Cerebellar nuclear complex (tissue), 1 donor: ENCODE results near the gene CD2AP.

ENCODE experiments used
- DNase-seq, 2 experiments: peaks; one replicate each; lab custom pipeline; 2025; lab: John Stamatoyannopoulos, UW

CD2AP gene

DNA sequence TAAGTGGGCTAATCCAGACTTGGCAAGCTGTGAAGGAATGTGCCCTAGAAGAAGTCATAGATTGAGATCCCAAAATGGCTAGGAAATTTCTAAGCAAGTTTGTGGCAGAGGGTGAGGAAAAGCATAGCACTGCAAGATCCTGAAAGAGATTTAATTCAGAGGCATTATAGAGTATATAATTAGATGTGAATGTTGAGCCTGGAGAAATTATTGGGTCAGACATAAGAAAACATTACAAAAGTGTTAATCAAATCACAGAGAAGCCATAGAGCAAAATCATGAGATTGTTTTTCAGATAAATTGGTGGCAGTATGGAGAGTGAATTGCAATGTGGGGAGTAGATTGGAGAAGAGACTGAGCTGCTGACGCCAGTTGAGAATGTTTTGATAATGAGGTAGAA, 90.0 kb downstream of the CD2AP start:
- DNase-seq, result no peak

GRCh38 chr6:47571488-47571887, 93.9 kb downstream of the CD2AP start:
- no peak for DNase-seq

DNA sequence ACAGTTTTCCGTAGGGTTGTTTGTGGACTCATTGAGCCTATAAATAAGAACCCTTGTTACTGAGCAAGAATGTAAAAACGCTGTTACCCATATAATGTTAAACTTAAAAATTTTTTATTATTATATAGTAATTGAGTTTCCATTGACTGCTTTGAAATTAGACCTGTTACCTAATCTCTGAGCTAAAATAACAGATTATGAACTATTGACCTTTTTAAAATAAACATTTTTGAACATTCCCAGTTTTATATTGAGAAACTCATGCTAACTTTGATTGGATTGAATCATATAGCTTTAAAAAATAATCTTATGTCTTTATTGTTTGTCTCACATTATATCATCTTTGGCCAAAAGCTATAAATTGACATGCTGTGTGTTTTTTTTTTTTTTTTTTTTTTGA, 95.5 kb downstream of the CD2AP start:
- no peak for DNase-seq

DNA sequence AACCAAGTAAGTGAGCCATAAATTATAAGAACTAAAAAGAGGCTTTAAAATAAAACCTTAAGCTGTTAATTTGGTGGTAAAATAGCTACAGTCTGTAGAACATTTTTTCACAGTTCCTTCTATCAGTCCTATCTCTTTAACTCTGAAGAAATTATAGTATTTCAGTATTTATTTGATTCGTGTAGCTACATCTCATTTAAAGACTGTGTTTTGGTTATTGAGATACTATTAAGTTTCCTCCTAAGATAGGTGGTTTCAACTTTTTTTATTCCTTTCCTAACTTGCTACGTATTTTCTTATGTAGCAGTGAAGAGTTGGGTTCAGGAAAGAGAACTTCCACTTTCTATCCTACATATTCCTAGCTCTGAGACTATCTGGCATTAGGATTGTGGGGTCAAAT, 97.2 kb downstream of the CD2AP start:
- DNase-seq, result no peak

DNA sequence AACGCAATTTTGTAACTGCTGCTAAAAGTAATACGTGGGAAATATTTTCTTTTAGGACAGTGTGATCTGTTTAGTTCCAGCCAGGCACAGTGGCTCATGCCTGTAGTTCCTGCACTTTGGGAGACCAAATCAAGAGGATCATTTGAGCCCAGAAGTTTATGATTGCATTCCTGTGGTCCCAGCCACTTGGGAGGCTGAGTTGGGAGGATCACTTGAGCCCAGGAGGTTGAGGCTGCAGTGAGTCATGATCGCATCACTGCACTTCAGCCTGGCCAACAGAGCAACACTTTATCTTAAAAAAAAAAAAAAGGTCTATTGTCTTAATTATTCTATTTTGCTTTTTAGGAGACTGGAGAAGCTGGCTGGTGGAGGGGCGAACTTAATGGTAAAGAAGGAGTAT, 101.5 kb downstream of the CD2AP start:
- DNase-seq, result no peak

GRCh38 chr6:47581591-47581990, 104.0 kb downstream of the CD2AP start:
- no peak for DNase-seq

DNA sequence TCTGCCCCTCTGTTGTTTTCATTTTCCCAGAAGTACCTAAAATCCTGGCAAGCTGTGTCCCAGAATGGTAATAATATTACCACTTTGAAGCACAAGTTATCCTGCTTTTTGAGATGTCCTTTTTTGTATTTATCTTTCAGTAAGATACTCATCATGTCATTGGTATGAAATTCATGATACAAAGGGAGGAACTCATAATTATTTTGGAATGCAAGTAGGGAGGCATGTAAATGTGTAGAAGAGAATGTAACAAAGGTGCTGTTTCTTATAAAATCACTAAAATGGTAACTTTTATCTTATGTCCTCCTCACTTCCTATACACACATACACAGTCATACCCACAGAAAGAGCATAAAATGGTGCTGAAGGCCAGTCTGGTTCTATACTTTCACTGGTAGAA, 109.9 kb downstream of the CD2AP start:
- DNase-seq, result no peak

GRCh38 chr6:47592131-47592840, 114.7 kb downstream of the CD2AP start:
- no peak for DNase-seq

GRCh38 chr6:47593979-47594378, 116.4 kb downstream of the CD2AP start:
- no peak for DNase-seq

GRCh38 chr6:47595785-47596184, 118.2 kb downstream of the CD2AP start:
- DNase-seq, result no peak

- no peak for DNase-seq
Observed at GRCh38 chr6:47598367-47598766, 120.8 kb downstream of the CD2AP start.

DNA sequence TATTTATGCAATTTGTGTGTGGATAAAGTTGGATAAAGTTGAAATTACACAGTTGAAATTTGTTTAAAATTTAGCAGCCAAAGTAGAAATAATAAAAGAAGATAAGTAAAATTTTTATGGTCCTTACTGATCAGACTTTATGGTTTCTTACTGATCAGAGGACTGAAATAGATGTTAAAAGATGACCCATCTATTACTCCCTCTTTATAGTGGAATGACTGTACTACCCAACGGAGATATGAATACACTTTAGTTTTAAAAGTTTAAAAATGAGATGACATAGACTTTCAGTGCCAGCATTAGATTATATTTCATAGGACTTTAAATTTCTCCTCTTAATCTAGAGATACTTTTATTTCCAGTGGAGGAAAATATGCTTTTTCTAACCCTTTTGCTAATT, 121.9 kb downstream of the CD2AP start:
- DNase-seq, result no peak

DNA sequence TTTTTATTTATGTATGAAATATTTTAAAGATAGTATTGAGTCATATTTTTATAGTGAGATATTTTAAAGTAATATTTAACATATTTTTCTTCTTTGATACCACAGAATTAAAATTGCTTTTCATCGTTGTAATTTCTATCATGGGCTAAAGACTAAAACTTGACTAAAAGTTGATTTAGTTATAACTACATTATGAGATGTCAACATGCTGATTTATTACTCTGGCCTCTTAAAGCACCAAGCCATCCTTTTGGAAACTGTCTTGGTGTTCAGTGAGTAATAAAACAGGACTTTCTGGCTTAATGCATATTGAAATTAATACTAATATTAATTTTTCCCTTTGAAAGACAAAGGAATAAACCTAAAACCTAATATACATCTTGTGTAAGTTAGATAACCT, 125.6 kb downstream of the CD2AP start:
- no peak for DNase-seq

- DNase-seq, result no peak
Observed at GRCh38 chr6:47603995-47604394, 126.4 kb downstream of the CD2AP start.

GRCh38 chr6:47621838-47622449, 144.4 kb downstream of the CD2AP start:
- DNase-seq, result no peak

DNA sequence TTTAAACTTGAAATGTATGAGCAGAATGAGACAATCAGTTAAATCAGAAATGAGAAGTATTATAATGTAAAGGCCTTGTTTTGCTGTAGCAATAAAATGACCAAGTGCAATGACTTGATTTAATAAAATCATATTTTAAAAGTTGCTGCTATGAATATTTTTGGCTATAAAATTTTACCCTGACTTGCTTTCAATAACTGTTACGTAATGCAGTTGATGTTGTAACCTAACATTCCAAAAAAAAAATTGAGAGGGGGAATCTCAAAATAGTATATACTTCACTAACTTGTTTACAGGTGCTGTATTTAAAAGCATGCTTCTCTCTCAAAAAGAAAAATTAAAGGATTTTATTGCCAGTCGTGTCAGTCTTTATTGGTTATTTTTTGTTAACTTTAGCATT, 149.2 kb downstream of the CD2AP start:
- DNase-seq, result no peak

GRCh38 chr6:47628448-47629272, 151.1 kb downstream of the CD2AP start:
- no peak for DNase-seq

GRCh38 chr6:47629954-47630353, 152.4 kb downstream of the CD2AP start:
- no peak for DNase-seq

GRCh38 chr6:47630587-47630986, 153.0 kb downstream of the CD2AP start:
- DNase-seq, result no peak

- peak in 1 of 2 experiments; percentile 30 for DNase-seq
Observed at GRCh38 chr6:47631269-47631772, 153.7 kb downstream of the CD2AP start.

DNA sequence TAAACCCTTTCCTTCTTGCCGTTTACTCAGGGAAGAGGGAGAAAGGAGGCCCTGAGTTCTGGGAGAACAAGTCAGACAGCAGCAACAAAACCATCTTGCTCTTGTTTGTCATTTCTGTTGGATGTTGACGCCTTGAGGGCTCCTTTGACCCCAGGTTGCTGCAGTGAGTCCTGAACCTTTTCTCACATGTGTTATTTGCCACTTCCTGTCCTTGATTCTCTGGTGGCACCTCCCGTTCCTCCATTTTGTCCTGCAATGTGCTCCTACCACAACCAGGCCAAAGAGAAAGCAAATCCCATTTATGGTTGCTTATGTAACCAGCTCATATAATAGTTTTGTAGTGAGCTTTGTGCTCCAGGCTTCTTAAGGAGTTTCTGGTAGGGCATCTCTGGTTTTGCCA, 154.2 kb downstream of the CD2AP start:
- no peak for DNase-seq

GRCh38 chr6:47633141-47633540, 155.6 kb downstream of the CD2AP start:
- no peak for DNase-seq
